H1 (cell line): ENCODE data around the gene CCDC51. TPM values are rescaled to one million over a fixed set of nuclear protein-coding genes. Genes with fewer than 3 reads are reported as not detected.

Experiments used
- CTCF ChIA-PET: fragments of 300-600 bp; sonication (Branson Sonifier 250); formaldehyde crosslinking; loops from one replicate; lab custom pipeline; 2021; ENCODE audit not compliant: partially characterized antibody; lab: Charles Lee
- POLR2A ChIA-PET: fragments of 300-600 bp; sonication (Branson Sonifier 250); formaldehyde crosslinking; loops from one replicate; lab custom pipeline; 2021; ENCODE audit warnings: inconsistent platforms; ENCODE audit not compliant: partially characterized antibody; lab: Charles Lee
- DNase-seq, 2 experiments: peaks; one replicate each; pipeline versions ENCODE4 v3.0.0 to v3.0.0-alpha.2; 2010 to 2022; ENCODE audit warnings: low spot score in 2 of 2, low read depth in 1 of 2, mixed read lengths in 1 of 2
- FAIRE-seq: peaks from 2 replicates; lab custom pipeline; 2011; peaks lifted over from hg19 to GRCh38; lab: Jason Lieb, UNC
- H2AFZ ChIP-seq: 2 replicates; pipeline ENCODE4 v1.8.1; 2012; ENCODE audit warnings: low read length, inconsistent platforms
- H2AK5ac ChIP-seq: 2 replicates; pipeline ENCODE4 v1.6.1; 2013; ENCODE audit warnings: low read depth, low read length
- H2BK120ac ChIP-seq: replicated peaks from 2 replicates; pipeline ENCODE3; 2013; ENCODE audit warnings: low read depth, low read length, inconsistent platforms
- H2BK12ac ChIP-seq: 2 replicates; pipeline ENCODE4 v1.6.1; 2013; ENCODE audit warnings: low read depth, low read length
- H2BK15ac ChIP-seq: 2 replicates; pipeline ENCODE4 v1.6.1; 2013; ENCODE audit warnings: low read length
- H2BK20ac ChIP-seq: 2 replicates; pipeline ENCODE4 v1.6.1; 2013; ENCODE audit warnings: low read length
- H2BK5ac ChIP-seq: 2 replicates; pipeline ENCODE4 v1.6.1; 2013; ENCODE audit warnings: low read depth, low read length
- H3K14ac ChIP-seq: 2 replicates; pipeline ENCODE4 v1.6.1; 2013; ENCODE audit warnings: inconsistent platforms; ENCODE audit not compliant: insufficient read length
- H3K18ac ChIP-seq: 2 replicates; pipeline ENCODE4 v1.6.1; 2013; ENCODE audit warnings: low read length; ENCODE audit errors: extremely low read depth
- H3K23ac ChIP-seq: 2 replicates; pipeline ENCODE4 v1.6.1; 2013; ENCODE audit warnings: inconsistent platforms; ENCODE audit not compliant: insufficient read length
- H3K23me2 ChIP-seq: 2 replicates; pipeline ENCODE4 v1.6.1; 2013; ENCODE audit warnings: low read depth, low read length
- H3K27ac ChIP-seq: 2 replicates; pipeline ENCODE4 v1.6.1; 2011; ENCODE audit warnings: low read depth, low read length, inconsistent platforms
- H3K27me3 ChIP-seq, 4 experiments: replicated peaks in 1 of 4; 1 replicate in 1 of 4; 2 replicates in 3 of 4; pipeline versions ENCODE4 v1.6.1 to v1.8.1; 2011 to 2013; ENCODE audit warnings: low read length in 3 of 4, mild to moderate bottlenecking in 3 of 4, inconsistent platforms in 2 of 4, mixed read lengths in 2 of 4, moderate library complexity in 1 of 4; ENCODE audit not compliant: control insufficient read depth in 3 of 4, insufficient read depth in 3 of 4; ENCODE audit errors: extremely low read depth in 1 of 4
- H3K36me3 ChIP-seq, 4 experiments: 2 replicates each; pipeline versions ENCODE4 v1.6.1 to v1.8.1; 2011 to 2013; ENCODE audit warnings: mild to moderate bottlenecking in 4 of 4, low read length in 3 of 4, moderate library complexity in 2 of 4, control low read depth in 1 of 4, inconsistent platforms in 1 of 4; ENCODE audit not compliant: insufficient read depth in 4 of 4, control insufficient read depth in 2 of 4
- H3K4ac ChIP-seq: replicated peaks from 2 replicates; pipeline ENCODE3; 2013; ENCODE audit warnings: low read length, low read depth, mixed read lengths, inconsistent platforms; ENCODE audit not compliant: insufficient read length
- H3K4me1 ChIP-seq, 4 experiments: replicated peaks in 1 of 4; 1 replicate in 1 of 4; 2 replicates in 3 of 4; pipeline versions ENCODE4 v1.6.1 to v1.8.1; 2011 to 2013; ENCODE audit warnings: low read length in 3 of 4, inconsistent platforms in 2 of 4, mixed read lengths in 1 of 4; ENCODE audit not compliant: insufficient read depth in 4 of 4, control insufficient read depth in 3 of 4
- H3K4me2 ChIP-seq, 2 experiments: 2 replicates each; pipeline versions ENCODE4 v1.6.1 to v1.8.1; 2011 to 2013; ENCODE audit warnings: low read depth in 2 of 2, low read length in 2 of 2, control low read depth in 1 of 2, inconsistent platforms in 1 of 2, mild to moderate bottlenecking in 1 of 2; ENCODE audit not compliant: insufficient read depth in 1 of 2
- H3K4me3 ChIP-seq, 4 experiments: fragments of 200-600, 300-600 bp in 1 of 4; sonication (generic), shearing (Covaris generic), sonication (Bioruptor Twin) in 1 of 4; 2 replicates each; pipeline versions ENCODE4 v1.5.1 to v1.8.1; 2011 to 2016; ENCODE audit warnings: low read length in 4 of 4, low read depth in 3 of 4, control low read depth in 2 of 4, inconsistent platforms in 2 of 4, mild to moderate bottlenecking in 2 of 4, mixed read lengths in 1 of 4, moderate library complexity in 1 of 4; ENCODE audit not compliant: insufficient read depth in 2 of 4; ENCODE audit errors: extremely low read depth in 1 of 4
- H3K56ac ChIP-seq: replicated peaks from 2 replicates; pipeline ENCODE3; 2013; ENCODE audit warnings: low read depth, mild to moderate bottlenecking, mixed read lengths, low read length, inconsistent platforms; ENCODE audit not compliant: insufficient read length
- H3K79me1 ChIP-seq: 2 replicates; pipeline ENCODE4 v1.6.1; 2013; ENCODE audit warnings: low read depth, low read length, control low read depth
- H3K79me2 ChIP-seq, 2 experiments: 2 replicates each; pipeline versions ENCODE4 v1.6.1 to v1.8.1; 2012 to 2013; ENCODE audit warnings: low read length in 2 of 2, mild to moderate bottlenecking in 2 of 2, inconsistent platforms in 1 of 2; ENCODE audit not compliant: insufficient read depth in 2 of 2, control insufficient read depth in 1 of 2
- H3K9ac ChIP-seq, 4 experiments: replicated peaks in 1 of 4; 1 replicate in 1 of 4; 2 replicates in 3 of 4; pipeline versions ENCODE4 v1.6.1 to v1.8.1; 2011 to 2013; ENCODE audit warnings: low read depth in 3 of 4, low read length in 3 of 4, control low read depth in 2 of 4, mild to moderate bottlenecking in 2 of 4, moderate library complexity in 2 of 4, inconsistent platforms in 1 of 4; ENCODE audit errors: extremely low read depth in 1 of 4
- H3K9me3 ChIP-seq, 2 experiments: 2 replicates each; pipeline versions ENCODE4 v1.6.1 to v1.8.1; 2012 to 2013; ENCODE audit warnings: mild to moderate bottlenecking in 2 of 2, moderate library complexity in 2 of 2, control low read depth in 1 of 2, inconsistent platforms in 1 of 2, low read depth in 1 of 2, low read length in 1 of 2, mixed read lengths in 1 of 2; ENCODE audit not compliant: insufficient read depth in 2 of 2
- H4K20me1 ChIP-seq, 2 experiments: replicated peaks in 1 of 2; 2 replicates each; pipeline versions ENCODE3 to v1.8.1; 2011 to 2013; ENCODE audit warnings: inconsistent platforms in 2 of 2, low read length in 2 of 2, mild to moderate bottlenecking in 1 of 2; ENCODE audit not compliant: insufficient read depth in 2 of 2, control insufficient read depth in 1 of 2
- H4K5ac ChIP-seq: 2 replicates; pipeline ENCODE4 v1.6.1; 2013; ENCODE audit warnings: low read length, low read depth, mixed read lengths, inconsistent platforms; ENCODE audit not compliant: insufficient read length
- H4K8ac ChIP-seq: 2 replicates; pipeline ENCODE4 v1.8.0; 2013; ENCODE audit warnings: mild to moderate bottlenecking, moderate library complexity, low read length, inconsistent platforms; ENCODE audit not compliant: insufficient read depth; ENCODE audit errors: extremely low read depth
- H4K91ac ChIP-seq: replicated peaks from 2 replicates; pipeline ENCODE3; 2013; ENCODE audit warnings: low read length, mixed read lengths, inconsistent platforms; ENCODE audit not compliant: insufficient read length
- CHD2 ChIP-seq: IDR thresholded peaks from 2 replicates; pipeline ENCODE4 v1.6.1; 2012; ENCODE audit warnings: low read length, improper control_type of control experiment
- HDAC2 ChIP-seq, 2 experiments: fragments of 300-600 bp in 1 of 2; sonication (generic) in 1 of 2; IDR thresholded peaks; 2 replicates each; pipeline ENCODE4 v1.6.1; 2011 to 2012; ENCODE audit warnings: low read depth in 2 of 2, low read length in 2 of 2, mild to moderate bottlenecking in 2 of 2, moderate library complexity in 2 of 2, borderline replicate concordance in 1 of 2, inconsistent platforms in 1 of 2
- PHF8 ChIP-seq: fragments of 200-600 bp; sonication (generic); conservative IDR thresholded peaks from 2 replicates; pipeline ENCODE4 v1.7.1; 2012; ENCODE audit warnings: low read depth, mild to moderate bottlenecking, inconsistent platforms, low read length, moderate library complexity
- SP4 ChIP-seq: IDR thresholded peaks from 2 replicates; pipeline ENCODE4 v1.6.1; 2012; ENCODE audit warnings: low read length, inconsistent platforms
- TCF12 ChIP-seq: IDR thresholded peaks from 2 replicates; pipeline ENCODE4 v1.6.1; 2011; ENCODE audit warnings: low read depth, mild to moderate bottlenecking, low read length
- WGBS, 2 experiments: shearing (Covaris generic) in 1 of 2; methylation state at CpG; one replicate each; pipeline versions ENCODE4 v1.1.6 to v1.1.7; 2013 to 2015; ENCODE audit warnings: low lambda C conversion rate in 2 of 2, mixed read lengths in 2 of 2, inconsistent platforms in 1 of 2, low coverage in 1 of 2, missing lambda C conversion rate in 1 of 2; ENCODE audit not compliant: insufficient replicate concordance in 2 of 2, insufficient coverage in 1 of 2, insufficient read length in 1 of 2; ENCODE audit errors: extremely low coverage in 1 of 2, missing lambda C conversion rate in 1 of 2; 5-methylcytosine and 5-hydroxymethylcytosine counted together
- polyA plus RNA-seq, 7 experiments: library from polyadenylated mRNA; depleted of rRNA in 3 of 7; stranded (reverse) in 5 of 7; unstranded in 2 of 7; fragments of >200 nt in 5 of 7; fragments of 200-250 nt in 2 of 7; gene quantifications; 1 replicate in 5 of 7; 2 replicates in 1 of 7; 4 replicates in 1 of 7; pipeline versions ENCODE4 v1.2.1 to v1.2.3, GENCODE V29; 2011 to 2013; ENCODE audit warnings: missing spikeins in 2 of 7, mixed read lengths in 2 of 7
- total RNA-seq: library from RNA; stranded (reverse); fragmentation: NEBNext Ultra II Directional; extraction: Animal tissue kit (Norgen Biotek cat#: 25700); gene quantifications from 2 replicates; pipeline ENCODE4 v1.2.1, GENCODE V29; 2021

The CCDC51 gene
- total and polyA plus RNA-seq, 2 of the 8 experiments (the other 6 are each of a cell fraction or from before 2014, with no cell fraction given), result 21.3 to 21.4 TPM

- no peak overlapping the region for H3K14ac ChIP-seq
- no peak for FAIRE-seq
- H3K4me2 ChIP-seq, result no peak overlapping the region
- CTCF ChIA-PET, result interaction anchor here (0.9 to 21.5 kb wide), 6 partner anchors 11 to 87 kb away, joined by 3 to 251 read pairs (median 4); partner anchors contain the start of genes PFKFB4 and SHISA5
- H3K4me1 ChIP-seq, result peaks cover 0 to 29% (median 25%) of the 10 kb centered on the region in 4 experiments; a peak in 6 of 7 replicates
- H3K56ac ChIP-seq, result no peak overlapping the region
- H2BK12ac ChIP-seq, result no peak overlapping the region
- no peaks in the 10 kb centered on the region for H3K9me3 ChIP-seq
- H2BK15ac ChIP-seq, result peak overlapping the region; percentile 5; the same call in 1 of the 2 replicates
- no peak overlapping the region for H2AFZ ChIP-seq
- no peak overlapping the region for H3K4ac ChIP-seq
- H3K79me1 ChIP-seq, result peaks cover 10% of the 10 kb centered on the region
- 0 out of 2 replicates have a peak overlapping the region, but pooled peaks have one; percentile 17 for H3K27ac ChIP-seq
- no peaks in the 10 kb centered on the region for H3K27me3 ChIP-seq
- no peak for DNase-seq
- no peak overlapping the region for H3K4me3 ChIP-seq
- H3K23me2 ChIP-seq, result peaks cover 6% of the 10 kb centered on the region
- no peak overlapping the region for H2BK120ac ChIP-seq
- no peak overlapping the region for H4K91ac ChIP-seq
- WGBS, 2 experiments, result 57% methylated on average over 1 of the region's 1 CpG; no CpG with 5 or more reads in 1 of the 2 experiments
- H3K9ac ChIP-seq, result no peak overlapping the region; a peak in 1 of 7 replicates
- TF ChIP-seq SP4 (no peak), HDAC2 (IDR thresholded peaks at IDR 0.05; ENCODE audit: borderline replicate concordance in 1 of 2, low read depth in 2 of 2, low read length in 2 of 2) (no peak), PHF8 (no peak), CHD2 (no peak), TCF12 (no peak)
- TF ChIP-seq, all 59 proteins: peak for 0
- Histone ChIP-seq H4K20me1 (peaks cover 3 to 4% of the 10 kb centered on the region in 2 experiments), H3K79me2 (peaks cover 0 to 23% of the 10 kb centered on the region in 2 experiments; a peak in 2 of 4 replicates), H4K8ac (no peak overlapping the region), H3K18ac (no peak overlapping the region), H2BK20ac (no peak overlapping the region), H2BK5ac (no peak overlapping the region), H3K23ac (no peak overlapping the region), H3K36me3 (peaks cover 7 to 35% (median 11%) of the 10 kb centered on the region in 4 experiments), H2AK5ac (no peak overlapping the region), H4K5ac (no peak overlapping the region)
- POLR2A ChIA-PET, result interaction anchor here (0.6 to 2.7 kb wide), 12 partner anchors 10 to 231 kb away, joined by 3 to 10 read pairs (median 3); partner anchors contain the start of gene ATRIP
Measured at GRCh38 chr3:48470286-48470685, 30.4 kb upstream of the CCDC51 start.
